Measurements from ENCODE around the gene IFNW1.

The IFNW1 gene

DNA sequence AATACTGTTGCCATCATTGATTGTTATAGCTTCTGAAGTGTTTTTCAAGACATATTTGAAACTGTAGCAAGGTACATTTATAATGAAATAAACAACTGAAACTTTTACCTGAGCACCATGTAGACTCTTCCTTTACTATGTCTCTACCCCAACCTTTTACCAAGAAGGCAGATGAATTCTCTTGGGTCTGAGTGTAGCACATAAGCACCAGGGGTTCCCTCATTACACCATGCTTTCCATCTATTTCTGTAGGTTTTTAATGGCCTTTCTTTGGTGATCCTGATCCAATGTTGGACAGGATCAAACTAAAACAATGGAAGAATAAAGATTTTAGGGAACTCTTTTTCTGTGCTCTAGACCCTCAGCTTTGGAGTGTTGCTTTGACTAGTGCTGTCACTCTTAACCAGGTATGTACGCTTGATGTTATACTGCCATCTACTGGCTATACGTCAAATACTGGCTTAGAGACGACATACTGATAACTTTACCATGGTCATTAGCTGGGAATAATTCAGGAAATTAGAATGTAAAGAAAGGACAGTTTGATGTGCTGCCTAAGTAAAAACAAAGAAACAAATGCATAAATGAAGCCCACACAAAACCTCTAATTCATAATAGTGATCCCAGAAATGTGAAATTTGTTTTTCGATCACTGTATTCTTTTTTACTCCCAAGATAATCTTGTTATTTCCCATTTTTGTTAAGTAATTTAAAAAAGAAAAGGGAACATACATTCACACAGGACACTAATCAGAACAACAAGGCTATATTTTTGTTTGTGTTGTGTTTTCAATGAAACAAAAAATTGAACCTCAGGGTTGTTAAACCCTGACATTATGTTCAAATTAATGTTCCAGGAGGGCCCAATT, 30.7 kb downstream of the IFNW1 start:
- peak in 2 of 56 donors; percentile 0 to 25 for DNase-seq

GRCh38 chr9:21104787-21105186, 36.8 kb downstream of the IFNW1 start:
- DNase-seq, result no peak

GRCh38 chr9:21102305-21102704, 39.3 kb downstream of the IFNW1 start:
- DNase-seq, result no peak

DNA sequence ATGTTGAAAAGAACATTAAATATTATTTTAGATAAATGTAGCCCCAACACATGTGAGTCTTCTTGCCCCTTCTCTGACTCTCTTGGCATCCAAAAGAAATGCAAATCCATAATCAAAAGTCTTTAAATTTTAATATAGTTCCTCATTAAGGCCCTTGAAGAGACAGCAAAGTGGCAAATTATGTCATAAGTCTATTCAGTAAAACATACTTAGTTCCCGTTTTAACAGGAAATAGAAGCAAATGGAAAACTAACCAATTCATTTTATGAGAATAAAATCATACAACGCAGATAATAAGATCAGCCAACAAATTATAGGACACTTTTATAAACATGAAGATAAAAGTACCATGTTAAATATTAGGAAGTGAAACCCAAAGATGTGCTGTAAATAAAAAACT, 43.8 kb downstream of the IFNW1 start:
- DNase-seq, result no peak

- DNase-seq, result no peak
Observed at GRCh38 chr9:21096901-21097255, 44.8 kb downstream of the IFNW1 start.

- DNase-seq, result no peak
Observed at GRCh38 chr9:21096172-21096900, 45.3 kb downstream of the IFNW1 start.

- no peak for DNase-seq
Observed at GRCh38 chr9:21095561-21095960, 46.1 kb downstream of the IFNW1 start.
